MM.1S (cell line): ENCODE measurements around the gene FXYD4.

Source experiments
- CTCF ChIP-seq: fragments of 300-600 bp; sonication (generic); IDR thresholded peaks from 2 replicates; pipeline ENCODE4 v1.5.1; 2016; ENCODE audit warnings: antibody characterized with exemption, low read length, mixed read lengths
- EZH2 ChIP-seq: fragments of 300-600 bp; sonication (generic); optimal IDR thresholded peaks from 2 replicates; pipeline ENCODE3; 2017; ENCODE audit warnings: low read depth, mild to moderate bottlenecking, antibody characterized with exemption, low read length, mixed read lengths
- EZH2phosphoT487 ChIP-seq: fragments of 300-600 bp; sonication (generic); IDR thresholded peaks from 2 replicates; pipeline ENCODE4 v1.6.1; 2018; ENCODE audit warnings: antibody characterized with exemption, low read length

DNA sequence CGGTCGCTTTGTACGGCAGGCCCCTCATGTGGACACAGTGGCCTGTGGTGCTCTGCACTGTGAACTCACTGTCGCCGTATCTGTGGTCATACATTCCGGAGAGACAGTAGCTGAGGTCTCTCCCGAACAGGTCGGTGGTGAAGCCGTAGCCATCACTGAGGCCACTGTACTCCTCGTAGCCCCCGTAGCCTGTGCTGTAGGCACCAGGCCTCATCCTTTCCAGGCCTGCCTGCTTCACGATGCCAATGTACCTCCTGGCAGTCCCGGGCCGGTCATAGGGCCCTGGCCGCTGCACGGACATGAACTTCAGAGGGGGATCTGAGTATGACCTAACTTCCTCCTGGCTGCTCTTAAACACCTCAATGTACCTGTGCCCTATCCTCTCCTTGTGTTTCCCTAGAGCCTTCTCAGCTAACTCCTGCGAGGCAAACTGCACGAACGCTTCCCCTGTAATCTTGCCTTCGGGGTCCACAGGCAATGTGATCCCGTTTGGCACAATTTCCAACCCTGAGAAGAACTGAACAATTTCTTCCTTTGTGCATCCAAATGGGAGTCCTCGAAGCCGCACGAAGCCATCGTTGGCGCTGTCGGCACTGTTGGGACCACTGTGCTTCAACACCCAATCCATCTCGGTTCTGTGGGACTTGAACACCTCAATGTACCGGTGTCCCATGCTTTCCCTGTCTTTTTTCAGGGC lies 15.7 kb downstream of the FXYD4 start:
- TF ChIP-seq CTCF (no peak), EZH2phosphoT487 (no peak), EZH2 (no peak)
